Hepatocyte (in vitro differentiated cells): ENCODE results near the gene ANKS1B. TPM values are rescaled to one million over a fixed set of nuclear protein-coding genes. Genes with fewer than 3 reads are reported as not detected.

Experiments
- DNase-seq: peaks from one replicate; pipeline ENCODE4 v3.0.0-alpha.2; 2016; ENCODE audit warnings: low spot score
- H2AFZ ChIP-seq: fragments of 200-600 bp; sonication (generic); 2 replicates; pipeline ENCODE4 v1.6.0; 2016; ENCODE audit warnings: antibody characterized with exemption, mild to moderate bottlenecking
- H3K27ac ChIP-seq: fragments of 200-600 bp; sonication (generic); 2 replicates; pipeline ENCODE4 v1.5.1; 2016; ENCODE audit warnings: mild to moderate bottlenecking
- H3K27me3 ChIP-seq: fragments of 200-600 bp; sonication (generic); 2 replicates; pipeline ENCODE4 v1.6.1; 2016
- H3K36me3 ChIP-seq: fragments of 200-600 bp; sonication (generic); replicated peaks from 2 replicates; pipeline ENCODE4 v1.5.1; 2016; ENCODE audit warnings: low read depth; ENCODE audit not compliant: insufficient read depth
- H3K4me1 ChIP-seq: fragments of 200-600 bp; sonication (generic); 2 replicates; pipeline ENCODE4 v1.5.1; 2016; ENCODE audit warnings: mild to moderate bottlenecking, moderate library complexity; ENCODE audit not compliant: insufficient read depth
- H3K4me2 ChIP-seq: fragments of 200-600 bp; sonication (generic); 2 replicates; pipeline ENCODE4 v1.6.0; 2016
- H3K4me3 ChIP-seq: fragments of 200-600 bp; sonication (generic); 2 replicates; pipeline ENCODE4 v1.5.1; 2016; ENCODE audit warnings: mild to moderate bottlenecking
- H3K79me2 ChIP-seq: fragments of 200-600 bp; sonication (generic); 2 replicates; pipeline ENCODE4 v1.6.0; 2017; ENCODE audit warnings: mild to moderate bottlenecking
- H3K9me2 ChIP-seq: fragments of 200-600 bp; sonication (generic); replicated peaks from 2 replicates; pipeline ENCODE4 v1.6.0; 2017; ENCODE audit warnings: mild to moderate bottlenecking; ENCODE audit not compliant: insufficient read depth
- H3K9me3 ChIP-seq: fragments of 200-600 bp; sonication (generic); 2 replicates; pipeline ENCODE4 v1.5.1; 2016; ENCODE audit warnings: low read depth, mild to moderate bottlenecking
- H4K20me1 ChIP-seq: fragments of 200-600 bp; sonication (generic); 2 replicates; pipeline ENCODE4 v1.6.0; 2016; ENCODE audit warnings: mild to moderate bottlenecking; ENCODE audit not compliant: insufficient read depth, poor library complexity, severe bottlenecking
- CTCF ChIP-seq: fragments of 200-600 bp; sonication (generic); IDR thresholded peaks from 2 replicates; pipeline ENCODE4 v1.5.1; 2016; ENCODE audit warnings: antibody characterized with exemption, mild to moderate bottlenecking; ENCODE audit not compliant: poor library complexity
- EZH2 ChIP-seq: fragments of 200-600 bp; sonication (generic); IDR thresholded peaks from 2 replicates; pipeline ENCODE4 v1.6.1; 2016; ENCODE audit warnings: antibody characterized with exemption, mild to moderate bottlenecking, borderline replicate concordance
- EZH2phosphoT487 ChIP-seq: fragments of 200-600 bp; sonication (generic); IDR thresholded peaks from one replicate; pipeline ENCODE4 v1.6.1; 2018; ENCODE audit warnings: antibody characterized with exemption, mild to moderate bottlenecking, low read depth, moderate library complexity; ENCODE audit not compliant: unreplicated experiment, severe bottlenecking
- WGBS: methylation state at CpG from one replicate; pipeline ENCODE4 v1.1.6; 2016; ENCODE audit warnings: low lambda C conversion rate; ENCODE audit errors: missing lambda C conversion rate; 5-methylcytosine and 5-hydroxymethylcytosine counted together
- polyA plus RNA-seq: library from polyadenylated mRNA; unstranded; fragments of >200 nt; fragmentation: Nextera tagmentation; extraction: Ambion mirVana; gene quantifications from 2 replicates; pipeline ENCODE4 v1.2.1, GENCODE V29; 2016
- total RNA-seq: library from RNA; depleted of rRNA; stranded (reverse); fragments of >200 nt; gene quantifications from 2 replicates; pipeline ENCODE4 v1.2.3, GENCODE V29; 2014

ANKS1B gene
- total and polyA plus RNA-seq, 2 experiments from 2014 or later, result 1.6 to 2.2 TPM

GRCh38 chr12:99686142-99686541 is 298.6 kb downstream of the ANKS1B start:
- no peaks in the 10 kb centered on the region for H3K9me2 ChIP-seq
- no peak overlapping the region for H3K4me3 ChIP-seq
- H3K36me3 ChIP-seq, result no peaks in the 10 kb centered on the region
- H3K4me2 ChIP-seq, result no peak overlapping the region
- no peak for DNase-seq
- H3K9me3 ChIP-seq, result no peaks in the 10 kb centered on the region
- H3K27ac ChIP-seq, result no peak overlapping the region
- no peaks in the 10 kb centered on the region for H3K27me3 ChIP-seq
- H3K79me2 ChIP-seq, result no peaks in the 10 kb centered on the region
- H2AFZ ChIP-seq, result no peak overlapping the region
- no peaks in the 10 kb centered on the region for H3K4me1 ChIP-seq
- no peak for TF ChIP-seq EZH2phosphoT487
- TF ChIP-seq EZH2, result no peak
- TF ChIP-seq CTCF, result no peak
- WGBS, result 80% methylated on average over 1 of the region's 1 CpG
- no peaks in the 10 kb centered on the region for H4K20me1 ChIP-seq

GRCh38 chr12:99680276-99680675 is 304.5 kb downstream of the ANKS1B start:
- Histone ChIP-seq H3K4me1 (no peaks in the 10 kb centered on the region), H3K9me3 (no peaks in the 10 kb centered on the region), H3K9me2 (no peaks in the 10 kb centered on the region), H3K36me3 (no peaks in the 10 kb centered on the region), H3K79me2 (no peaks in the 10 kb centered on the region), H3K27me3 (no peaks in the 10 kb centered on the region), H3K27ac (no peak overlapping the region), H4K20me1 (no peaks in the 10 kb centered on the region), H3K4me3 (no peak overlapping the region), H3K4me2 (no peak overlapping the region), H2AFZ (no peak overlapping the region)
- TF ChIP-seq CTCF (no peak), EZH2phosphoT487 (no peak), EZH2 (no peak)
- WGBS, result 94% methylated on average over 4 of the region's 4 CpGs
- DNase-seq, result no peak

GRCh38 chr12:99670635-99671034 is 314.1 kb downstream of the ANKS1B start:
- no peaks in the 10 kb centered on the region for H3K36me3 ChIP-seq
- H3K27me3 ChIP-seq, result no peaks in the 10 kb centered on the region
- no peak overlapping the region for H3K4me2 ChIP-seq
- H3K27ac ChIP-seq, result no peak overlapping the region
- H3K4me3 ChIP-seq, result no peak overlapping the region
- DNase-seq, result no peak
- no peak overlapping the region for H2AFZ ChIP-seq
- no peak for TF ChIP-seq EZH2
- TF ChIP-seq CTCF, result no peak
- no peak for TF ChIP-seq EZH2phosphoT487
- no peaks in the 10 kb centered on the region for H3K79me2 ChIP-seq
- no peaks in the 10 kb centered on the region for H4K20me1 ChIP-seq
- H3K4me1 ChIP-seq, result no peaks in the 10 kb centered on the region
- 80% methylated on average over 1 of the region's 1 CpG for WGBS
- H3K9me2 ChIP-seq, result no peaks in the 10 kb centered on the region
- no peaks in the 10 kb centered on the region for H3K9me3 ChIP-seq
